DMS 273 (cell line): ENCODE results near the gene TTC24.
"Not testable (repeated sequence)": the region's sequence is repeated elsewhere in the genome, so short reads cannot be mapped to it uniquely, and the experiment has no call there.

Experiments
- DNase-seq: peaks from one replicate; lab custom pipeline; 2025; ENCODE audit not compliant: unreplicated experiment; lab: John Stamatoyannopoulos, UW

TTC24 gene

GRCh38 chr1:156579472-156579871, at the start of gene TTC24:
Gene TTC24 (plus strand): TSS chr1:156579723. CDS start chr1:156581365, 1,642 bp downstream.
- DNase-seq, result peak; percentile 46

- no peak for DNase-seq
Measured at GRCh38 chr1:156530006-156530405, 49.5 kb upstream of the TTC24 start.

GRCh38 chr1:156532374-156532773, 47.1 kb upstream of the TTC24 start:
- DNase-seq, result no peak

GRCh38 chr1:156533568-156534220, 45.8 kb upstream of the TTC24 start:
- DNase-seq, result no peak

GRCh38 chr1:156534424-156535060, 45.0 kb upstream of the TTC24 start:
- no peak for DNase-seq

GRCh38 chr1:156537027-156537426, 42.5 kb upstream of the TTC24 start:
- DNase-seq, result no peak

- DNase-seq, result no peak
Measured at GRCh38 chr1:156538711-156539440, 40.6 kb upstream of the TTC24 start.

- no peak for DNase-seq
Measured at GRCh38 chr1:156539818-156540355, 39.6 kb upstream of the TTC24 start.

- DNase-seq, result no peak
Measured at GRCh38 chr1:156540955-156541354, 38.6 kb upstream of the TTC24 start.

GRCh38 chr1:156543066-156543465, 36.5 kb upstream of the TTC24 start:
- DNase-seq, result no peak

GRCh38 chr1:156544592-156545102, 34.9 kb upstream of the TTC24 start:
- DNase-seq, result no peak

- DNase-seq, result no peak
Measured at GRCh38 chr1:156546267-156546666, 33.3 kb upstream of the TTC24 start.

GRCh38 chr1:156547434-156547833, 32.1 kb upstream of the TTC24 start:
- no peak for DNase-seq

- no peak for DNase-seq
Measured at GRCh38 chr1:156547982-156548381, 31.5 kb upstream of the TTC24 start.

- DNase-seq, result no peak
Measured at GRCh38 chr1:156549390-156549789, 30.1 kb upstream of the TTC24 start.

- no peak for DNase-seq
Measured at GRCh38 chr1:156549831-156550230, 29.7 kb upstream of the TTC24 start.

- no peak for DNase-seq
Measured at GRCh38 chr1:156550346-156550745, 29.2 kb upstream of the TTC24 start.

GRCh38 chr1:156551066-156551643, 28.4 kb upstream of the TTC24 start:
- no peak for DNase-seq

GRCh38 chr1:156551869-156552268, 27.7 kb upstream of the TTC24 start:
- DNase-seq, result no peak

- DNase-seq, result no peak
Measured at GRCh38 chr1:156552518-156552917, 27.0 kb upstream of the TTC24 start.

GRCh38 chr1:156552937-156553336, 26.6 kb upstream of the TTC24 start:
- not testable (repeated sequence) for DNase-seq
